ENCODE results near the gene CDKL1. TPM values are rescaled to one million over a fixed set of nuclear protein-coding genes. Genes with fewer than 3 reads are reported as not detected.

Gene CDKL1
- total RNA-seq, 1 donor, result 10.5 TPM

GRCh38 chr14:50342221-50343078 lies 54.2 kb downstream of the CDKL1 start:
- no peaks in the 10 kb centered on the region for H3K27me3 ChIP-seq (ENCODE audit: insufficient read depth, low read length)
- H3K36me3 ChIP-seq (ENCODE audit: insufficient read depth, low read length), result no peaks in the 10 kb centered on the region
- DNase-seq (ENCODE audit: insufficient read length, low spot score, missing footprints), result no peak
- H3K9me3 ChIP-seq (ENCODE audit: low read depth, low read length), result no peaks in the 10 kb centered on the region
- H3K4me1 ChIP-seq (ENCODE audit: insufficient read depth, low read length), result peaks cover 41% of the 10 kb centered on the region
- peak; percentile 37 for TF ChIP-seq CTCF (IDR thresholded peaks at IDR 0.05; ENCODE audit: extremely low read depth, low read depth, low read length)
- peak overlapping the region; percentile 85 for H3K4me2 ChIP-seq (ENCODE audit: insufficient read depth, low read length)
- H3K4me3 ChIP-seq (ENCODE audit: insufficient read depth, low read length), result peak overlapping the region; percentile 63
- no peaks in the 10 kb centered on the region for H3K79me2 ChIP-seq (ENCODE audit: insufficient read depth, low read length)
- H4K20me1 ChIP-seq (ENCODE audit: insufficient read depth, low read length), result no peaks in the 10 kb centered on the region
- peak overlapping the region; percentile 59 for H2AFZ ChIP-seq (ENCODE audit: low read length)
- peak overlapping the region; percentile 44 for H3K27ac ChIP-seq (ENCODE audit: low read depth, low read length)

- peak; percentile 8 for TF ChIP-seq CTCF (IDR thresholded peaks at IDR 0.05; ENCODE audit: extremely low read depth, low read depth, low read length)
Observed at GRCh38 chr14:50340963-50341362, 55.7 kb downstream of the CDKL1 start.

GRCh38 chr14:50340045-50340444 lies 56.6 kb downstream of the CDKL1 start:
- Histone ChIP-seq H3K36me3 (ENCODE audit: insufficient read depth, low read length) (no peaks in the 10 kb centered on the region), H4K20me1 (ENCODE audit: insufficient read depth, low read length) (no peaks in the 10 kb centered on the region), H3K27ac (ENCODE audit: low read depth, low read length) (no peak overlapping the region), H3K79me2 (ENCODE audit: insufficient read depth, low read length) (no peaks in the 10 kb centered on the region), H3K4me1 (ENCODE audit: insufficient read depth, low read length) (peaks cover 45% of the 10 kb centered on the region), H3K4me3 (ENCODE audit: insufficient read depth, low read length) (no peak overlapping the region), H2AFZ (ENCODE audit: low read length) (no peak overlapping the region), H3K27me3 (ENCODE audit: insufficient read depth, low read length) (no peaks in the 10 kb centered on the region), H3K9me3 (ENCODE audit: low read depth, low read length) (no peaks in the 10 kb centered on the region), H3K4me2 (ENCODE audit: insufficient read depth, low read length) (no peak overlapping the region)
- no peak for TF ChIP-seq CTCF (IDR thresholded peaks at IDR 0.05; ENCODE audit: extremely low read depth, low read depth, low read length)
- DNase-seq (ENCODE audit: insufficient read length, low spot score, missing footprints), result no peak

More at GRCh38 chr14:50340963-50341362, 55.7 kb downstream of the CDKL1 start:
- no peak overlapping the region for H3K27ac ChIP-seq (ENCODE audit: low read depth, low read length)
- H4K20me1 ChIP-seq (ENCODE audit: insufficient read depth, low read length), result no peaks in the 10 kb centered on the region
- no peaks in the 10 kb centered on the region for H3K27me3 ChIP-seq (ENCODE audit: insufficient read depth, low read length)
- H3K9me3 ChIP-seq (ENCODE audit: low read depth, low read length), result no peaks in the 10 kb centered on the region
- no peak overlapping the region for H3K4me3 ChIP-seq (ENCODE audit: insufficient read depth, low read length)
- no peaks in the 10 kb centered on the region for H3K79me2 ChIP-seq (ENCODE audit: insufficient read depth, low read length)
- H3K4me1 ChIP-seq (ENCODE audit: insufficient read depth, low read length), result peaks cover 41% of the 10 kb centered on the region
- H2AFZ ChIP-seq (ENCODE audit: low read length), result no peak overlapping the region
- no peak for DNase-seq (ENCODE audit: insufficient read length, low spot score, missing footprints)
- H3K4me2 ChIP-seq (ENCODE audit: insufficient read depth, low read length), result no peak overlapping the region
- H3K36me3 ChIP-seq (ENCODE audit: insufficient read depth, low read length), result no peaks in the 10 kb centered on the region

GRCh38 chr14:50339178-50339804 lies 57.4 kb downstream of the CDKL1 start:
- no peaks in the 10 kb centered on the region for H3K79me2 ChIP-seq (ENCODE audit: insufficient read depth, low read length)
- no peaks in the 10 kb centered on the region for H4K20me1 ChIP-seq (ENCODE audit: insufficient read depth, low read length)
- H3K4me1 ChIP-seq (ENCODE audit: insufficient read depth, low read length), result peaks cover 39% of the 10 kb centered on the region
- no peak overlapping the region for H3K4me2 ChIP-seq (ENCODE audit: insufficient read depth, low read length)
- no peak for TF ChIP-seq CTCF (IDR thresholded peaks at IDR 0.05; ENCODE audit: extremely low read depth, low read depth, low read length)
- H3K36me3 ChIP-seq (ENCODE audit: insufficient read depth, low read length), result no peaks in the 10 kb centered on the region
- no peak overlapping the region for H2AFZ ChIP-seq (ENCODE audit: low read length)
- H3K4me3 ChIP-seq (ENCODE audit: insufficient read depth, low read length), result no peak overlapping the region
- no peak overlapping the region for H3K27ac ChIP-seq (ENCODE audit: low read depth, low read length)
- no peak for DNase-seq (ENCODE audit: insufficient read length, low spot score, missing footprints)
- no peaks in the 10 kb centered on the region for H3K27me3 ChIP-seq (ENCODE audit: insufficient read depth, low read length)
- no peaks in the 10 kb centered on the region for H3K9me3 ChIP-seq (ENCODE audit: low read depth, low read length)

Measured in osteoblast (primary cell).